PFSK-1 (cell line): Measurements from ENCODE around the gene CDKL5.

ENCODE experiments used
- FOXP2 ChIP-seq: optimal IDR thresholded peaks from 2 replicates; pipeline ENCODE3; 2011; ENCODE audit warnings: borderline replicate concordance, control low read depth, inconsistent platforms; ENCODE audit not compliant: insufficient read depth; ENCODE audit errors: extremely low read length, extremely low read depth
- POLR2AphosphoS5 ChIP-seq: IDR thresholded peaks from 2 replicates; pipeline ENCODE4 v1.6.1; 2012; ENCODE audit warnings: low read depth, mild to moderate bottlenecking, control low read depth, low read length, moderate library complexity
- REST ChIP-seq, 2 experiments: IDR thresholded peaks; 2 replicates each; pipeline versions ENCODE4 v1.6.1 to v1.8.0; 2011 to 2012; ENCODE audit warnings: low read depth in 2 of 2, low read length in 2 of 2, control low read depth in 1 of 2, inconsistent platforms in 1 of 2, mild to moderate bottlenecking in 1 of 2, moderate library complexity in 1 of 2; ENCODE audit not compliant: insufficient read depth in 1 of 2
- SIN3A ChIP-seq: IDR thresholded peaks from 2 replicates; pipeline ENCODE4 v1.6.1; 2012; ENCODE audit warnings: mild to moderate bottlenecking, low read length, moderate library complexity, borderline replicate concordance; ENCODE audit not compliant: insufficient read depth
- TAF1 ChIP-seq: IDR thresholded peaks from 2 replicates; pipeline ENCODE4 v1.6.1; 2012; ENCODE audit warnings: low read length, control low read depth, borderline replicate concordance; ENCODE audit not compliant: insufficient read depth

Gene CDKL5

DNA sequence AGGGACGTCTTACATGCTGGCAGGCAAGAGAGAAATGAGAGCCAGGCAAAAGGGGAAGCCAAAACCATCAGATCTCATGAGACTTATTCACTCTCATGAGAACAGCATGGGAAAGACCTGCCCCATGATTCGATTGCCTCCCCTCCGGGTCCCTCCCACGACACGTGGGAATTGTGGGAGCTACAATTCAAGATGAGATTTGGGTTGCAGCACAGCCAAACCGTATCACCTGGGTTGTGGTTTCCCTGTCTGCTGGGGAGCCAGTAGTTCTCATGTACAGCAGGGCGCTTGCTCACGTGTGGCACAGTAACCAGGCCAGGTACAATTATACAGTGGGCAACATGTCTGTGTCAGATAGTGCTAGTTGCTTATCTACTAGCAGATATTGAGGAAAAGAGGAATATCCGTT is 257.6 kb downstream of the CDKL5 start:
- TF ChIP-seq TAF1: no peak
- TF ChIP-seq POLR2AphosphoS5: no peak
- TF ChIP-seq FOXP2: no peak
- no peak for TF ChIP-seq SIN3A

DNA sequence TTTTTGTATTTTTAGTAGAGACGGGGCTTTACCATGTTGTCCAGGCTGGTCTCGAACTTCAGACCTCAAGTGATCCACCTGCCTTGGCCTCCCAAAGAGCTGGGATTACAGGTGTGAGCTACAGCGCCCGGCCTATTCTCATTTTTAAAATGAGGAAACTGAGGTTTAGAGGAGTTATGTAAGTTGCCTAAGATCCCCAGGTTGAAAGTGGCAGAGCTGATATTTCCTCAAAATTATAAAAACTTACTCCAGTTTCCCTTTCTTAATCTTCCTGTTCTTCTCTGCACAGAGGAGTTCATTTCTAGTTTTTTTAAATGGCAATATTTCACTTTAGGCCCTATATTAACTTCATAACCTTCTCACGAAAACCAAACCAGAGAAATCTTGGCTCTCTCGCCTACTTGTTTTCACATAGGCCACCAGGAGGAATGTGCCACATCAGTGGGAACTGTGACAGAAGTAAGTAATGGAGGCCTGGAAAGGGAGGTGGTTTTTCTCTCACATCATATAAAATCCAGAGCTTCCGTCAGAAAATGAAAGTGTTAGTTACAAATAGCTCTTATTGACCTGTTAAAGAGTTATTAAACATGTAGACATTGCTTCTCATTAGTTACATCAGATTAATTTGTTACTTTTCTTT is 262.6 kb downstream of the CDKL5 start:
- TF ChIP-seq TAF1 (no peak), POLR2AphosphoS5 (no peak), REST (IDR thresholded peaks at IDR 0.05; ENCODE audit: insufficient read depth in 1 of 2, low read depth in 2 of 2, low read length in 2 of 2) (no peak), SIN3A (no peak)

DNA sequence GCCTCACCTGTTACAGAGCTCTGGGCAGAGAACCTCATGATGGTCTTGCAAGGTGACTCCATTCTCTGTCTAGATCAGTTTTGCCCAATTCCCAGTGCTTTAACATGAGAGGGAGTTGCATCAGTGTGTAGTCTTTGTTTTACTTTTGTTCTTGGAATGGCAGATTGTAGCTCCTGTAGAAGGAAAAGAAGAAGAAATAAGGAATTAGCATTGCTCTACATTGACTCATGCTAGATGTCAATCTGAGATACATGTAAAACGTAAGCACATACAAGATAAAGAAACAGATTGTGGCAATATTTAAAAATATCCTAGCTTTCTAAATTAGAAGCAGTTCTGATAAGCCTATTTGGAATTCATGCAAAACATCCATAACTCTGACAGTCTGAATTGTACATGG is 266.0 kb downstream of the CDKL5 start:
- TF ChIP-seq SIN3A: no peak
- TF ChIP-seq TAF1: no peak
- TF ChIP-seq POLR2AphosphoS5: no peak

DNA sequence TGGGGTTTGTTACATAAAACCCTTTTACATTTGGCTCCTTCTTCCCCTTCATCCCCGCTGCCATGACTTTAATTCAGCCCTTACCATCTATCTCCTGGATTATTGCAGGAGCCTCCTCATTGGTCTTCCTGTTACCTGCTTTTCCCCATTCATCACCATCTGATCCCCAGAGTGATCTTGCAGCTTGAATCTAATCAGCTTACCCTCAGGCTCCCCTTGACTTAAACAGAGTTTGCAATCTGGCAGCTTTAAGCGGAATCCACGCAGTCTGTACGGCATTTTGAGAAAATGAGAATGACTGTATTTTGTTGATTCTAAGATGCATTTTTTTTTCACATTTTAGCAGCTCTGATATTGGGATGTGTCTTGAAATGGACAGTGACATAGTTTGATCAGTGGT is 267.1 kb downstream of the CDKL5 start:
- TF ChIP-seq SIN3A (no peak), TAF1 (no peak), REST (IDR thresholded peaks at IDR 0.05; ENCODE audit: insufficient read depth in 1 of 2, low read depth in 2 of 2, low read length in 2 of 2) (no peak), FOXP2 (no peak), POLR2AphosphoS5 (no peak)

GRCh38 chrX:18696653-18697052 is 271.2 kb downstream of the CDKL5 start:
- TF ChIP-seq POLR2AphosphoS5: no peak
- TF ChIP-seq FOXP2: no peak
- no peak for TF ChIP-seq SIN3A
- TF ChIP-seq TAF1: no peak
- no peak for TF ChIP-seq REST (IDR thresholded peaks at IDR 0.05; ENCODE audit: insufficient read depth in 1 of 2, low read depth in 2 of 2, low read length in 2 of 2)

- TF ChIP-seq TAF1 (no peak), REST (IDR thresholded peaks at IDR 0.05; ENCODE audit: insufficient read depth in 1 of 2, low read depth in 2 of 2, low read length in 2 of 2) (no peak), FOXP2 (no peak), POLR2AphosphoS5 (no peak)
Observed at GRCh38 chrX:18698737-18699650, 273.6 kb downstream of the CDKL5 start.
